ENCODE measurements around the gene C1orf141.
"Not testable (repeated sequence)": the region's sequence is repeated elsewhere in the genome, so short reads cannot be mapped to it uniquely, and the experiment has no call there.

C1orf141 gene

DNA sequence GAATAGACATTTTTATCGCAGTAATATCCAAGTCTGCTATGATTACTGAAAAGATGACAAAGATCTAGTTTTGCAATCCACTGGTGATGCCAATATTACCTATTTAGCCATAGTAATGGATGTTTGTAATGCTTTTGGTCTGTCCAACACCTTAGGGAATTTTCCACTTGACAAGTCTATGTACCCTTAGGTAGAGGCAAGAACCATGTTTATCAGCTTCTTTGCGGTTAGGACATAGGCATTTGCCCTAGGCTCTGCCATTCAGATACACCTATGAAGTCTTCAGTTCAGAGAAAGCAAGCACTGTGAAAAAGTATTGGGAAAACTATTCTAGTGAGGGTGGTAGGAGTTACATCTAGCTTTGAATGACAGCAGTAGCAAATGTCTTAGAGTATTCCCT is 40.6 kb downstream of the C1orf141 start:
- DNase-seq (ENCODE audit: insufficient read length, low spot score) (no peak), FAIRE-seq (no peak)

DNA sequence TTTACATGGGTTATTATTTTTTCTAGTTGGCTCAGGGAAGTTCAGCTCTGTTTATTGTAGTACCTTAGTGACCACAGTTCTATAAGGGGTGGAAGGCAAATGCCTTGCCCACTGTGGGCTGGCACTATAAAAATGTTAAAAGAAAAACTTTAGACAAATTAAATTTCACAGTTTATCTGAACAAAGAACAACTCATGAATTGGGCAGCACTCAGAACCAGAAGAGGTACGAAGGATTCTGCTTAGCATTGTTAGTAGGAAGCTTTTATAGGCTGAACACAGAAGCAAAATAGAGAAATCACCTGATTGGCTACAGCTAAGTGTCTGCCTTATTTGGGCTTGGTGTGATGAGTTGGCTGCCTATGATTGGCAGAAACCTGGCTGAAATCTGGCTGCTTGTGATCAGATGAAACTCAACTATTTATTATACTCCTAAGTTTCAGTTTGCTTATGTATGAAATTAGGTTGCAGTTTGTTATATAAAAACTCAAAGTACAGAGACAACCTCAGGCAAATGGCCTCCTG is 45.0 kb downstream of the C1orf141 start:
- DNase-seq (ENCODE audit: insufficient read length, low spot score) (no peak), FAIRE-seq (no peak)

DNA sequence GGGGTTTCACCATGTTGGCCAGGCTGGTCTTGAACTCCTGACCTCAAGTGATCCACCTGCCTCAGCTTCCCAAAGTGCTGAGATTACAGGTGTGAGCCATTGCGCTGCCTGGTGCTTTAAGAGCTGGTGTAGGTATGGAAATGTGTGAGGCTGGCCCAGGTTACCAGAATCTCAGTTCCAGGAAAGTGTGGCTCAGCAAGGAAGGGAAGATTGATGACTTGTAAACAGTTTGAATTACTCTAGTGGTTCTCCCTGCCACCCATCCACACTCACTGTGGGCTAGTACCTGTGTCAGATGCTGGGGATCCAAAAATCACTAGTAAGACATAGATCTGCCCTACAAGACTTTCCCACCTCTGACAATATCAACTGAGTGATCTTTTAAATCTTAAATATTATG is 46.3 kb downstream of the C1orf141 start:
- DNase-seq (ENCODE audit: insufficient read length, low spot score) (no peak), FAIRE-seq (no peak)

DNA sequence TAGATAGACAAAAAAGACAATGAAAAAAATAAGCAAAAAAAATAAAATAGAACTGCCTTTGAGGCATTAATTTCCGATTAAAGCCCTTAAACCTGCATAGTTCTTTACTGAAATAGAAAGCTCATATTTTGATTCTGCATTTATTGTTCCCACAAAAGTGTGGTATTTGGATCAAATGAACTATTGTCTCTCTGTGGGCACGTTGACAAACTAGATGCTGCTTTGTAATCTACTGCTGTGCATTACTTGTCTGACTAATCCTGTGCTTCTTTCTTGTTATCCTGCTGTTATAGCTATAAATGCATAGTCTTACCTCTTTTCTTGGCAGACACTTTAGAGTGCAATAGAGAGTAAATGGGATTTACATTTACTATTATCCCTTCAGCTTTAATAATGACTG is 49.4 kb downstream of the C1orf141 start:
- no peak for DNase-seq (ENCODE audit: insufficient read length, low spot score)
- no peak for FAIRE-seq

DNA sequence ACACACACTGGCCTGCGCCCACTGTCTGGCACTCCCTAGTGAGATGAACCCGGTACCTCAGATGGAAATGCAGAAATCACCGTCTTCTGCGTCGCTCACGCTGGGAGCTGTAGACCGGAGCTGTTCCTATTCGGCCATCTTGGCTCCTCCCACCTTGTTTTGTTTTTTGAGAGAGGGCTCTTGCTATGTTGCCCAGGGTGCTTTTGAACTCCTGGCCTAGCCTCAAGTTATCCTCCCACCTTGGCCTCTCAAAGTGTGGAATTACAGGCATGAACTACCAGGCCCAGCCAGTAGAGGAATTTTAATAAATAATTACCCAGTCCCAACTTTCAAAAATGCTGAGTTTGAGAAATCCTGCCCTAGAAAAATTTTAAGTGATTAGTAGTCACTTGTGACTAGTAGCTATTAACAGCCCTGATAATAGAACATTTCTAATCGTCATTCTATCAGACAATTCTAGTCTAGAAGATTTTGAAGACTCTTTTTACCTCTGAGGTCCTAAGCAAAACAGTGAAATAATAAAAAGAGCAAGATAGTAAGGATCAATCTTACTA is 49.9 kb downstream of the C1orf141 start:
- no peak for FAIRE-seq

DNA sequence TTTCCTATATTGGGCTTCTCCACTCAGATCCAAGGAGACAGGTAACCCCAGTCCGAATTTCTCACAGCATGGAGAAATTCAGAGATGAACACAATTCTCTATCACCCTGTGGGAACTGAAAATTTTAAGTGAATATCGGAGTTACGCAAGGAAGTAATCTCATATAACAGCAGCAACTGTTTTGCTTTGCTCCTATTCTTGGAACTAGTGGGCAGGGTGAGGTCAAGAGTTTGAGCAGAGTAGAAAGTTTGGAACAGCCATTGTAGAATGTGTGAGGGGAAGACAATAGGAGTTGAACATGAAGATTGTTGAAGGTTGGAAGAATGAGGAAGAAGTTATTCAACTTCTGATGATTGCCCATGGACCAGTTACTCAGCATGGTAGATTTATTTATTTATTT is 56.5 kb downstream of the C1orf141 start:
- DNase-seq (ENCODE audit: insufficient read length, low spot score) (no peak), FAIRE-seq (no peak)

More for the DNA sequence above, 49.9 kb downstream of the C1orf141 start:
- no peak for DNase-seq (ENCODE audit: insufficient read length, low spot score)

DNA sequence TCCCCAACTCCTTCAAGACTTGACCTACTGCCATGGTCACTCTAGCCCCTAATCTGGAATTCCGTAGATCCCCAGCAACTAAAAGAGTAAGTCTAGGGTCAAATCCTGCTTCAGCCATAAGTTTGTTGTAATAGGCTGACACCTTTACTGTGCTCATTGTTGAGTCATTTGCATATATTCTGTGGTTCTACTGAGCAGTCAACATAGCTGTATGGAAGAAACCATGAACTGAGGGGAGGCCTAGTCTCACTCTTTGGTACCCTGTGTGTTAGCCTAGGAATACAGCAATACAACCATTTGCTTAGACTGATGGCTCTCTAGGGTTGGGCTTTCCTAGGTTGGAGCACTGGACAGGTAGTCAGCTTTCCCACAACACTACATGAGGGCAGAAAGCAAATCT is 57.2 kb downstream of the C1orf141 start:
- DNase-seq (ENCODE audit: insufficient read length, low spot score) (no peak), FAIRE-seq (no peak)

DNA sequence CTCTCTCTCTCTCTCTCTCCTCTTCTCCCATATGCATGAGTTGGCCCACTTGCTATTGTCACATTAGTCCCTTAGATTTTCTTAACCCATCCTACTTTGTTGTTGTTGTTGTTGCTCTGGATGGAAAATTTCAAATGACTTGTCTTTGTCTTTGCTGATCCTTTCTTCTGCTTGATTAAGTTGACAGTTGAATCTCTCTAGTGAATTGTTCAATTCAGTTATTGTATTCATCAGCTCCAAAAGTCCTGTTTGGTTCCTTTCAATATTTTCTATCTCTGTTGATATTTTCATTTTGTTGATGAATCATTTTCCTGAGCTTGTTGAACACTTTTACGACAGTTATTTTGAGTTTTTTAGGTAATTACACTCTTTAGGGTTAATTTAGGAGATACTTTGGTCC is 62.0 kb downstream of the C1orf141 start:
- FAIRE-seq = no peak
- DNase-seq (ENCODE audit: insufficient read length, low spot score) = no peak

DNA sequence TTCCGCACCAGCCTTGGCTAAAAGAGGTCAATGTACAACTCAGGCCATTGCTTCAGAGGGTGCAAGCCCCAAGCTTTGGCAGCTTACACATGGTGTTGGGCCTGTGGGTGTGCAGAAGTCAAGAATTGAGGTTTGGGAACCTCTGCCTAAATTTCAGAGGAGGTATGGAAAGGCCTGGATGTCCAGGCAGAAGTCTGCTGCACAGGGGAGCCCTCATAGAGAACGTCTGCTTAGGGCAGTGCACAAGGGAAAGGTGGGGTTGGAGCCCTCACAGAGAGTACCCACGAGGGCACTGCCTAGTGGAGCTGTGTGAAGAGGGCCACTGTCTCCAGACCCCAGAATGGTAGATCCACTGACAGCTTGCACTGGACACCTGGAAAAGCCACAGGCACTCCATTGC is 67.1 kb downstream of the C1orf141 start:
- DNase-seq (ENCODE audit: insufficient read length, low spot score); FAIRE-seq: not testable (repeated sequence)

DNA sequence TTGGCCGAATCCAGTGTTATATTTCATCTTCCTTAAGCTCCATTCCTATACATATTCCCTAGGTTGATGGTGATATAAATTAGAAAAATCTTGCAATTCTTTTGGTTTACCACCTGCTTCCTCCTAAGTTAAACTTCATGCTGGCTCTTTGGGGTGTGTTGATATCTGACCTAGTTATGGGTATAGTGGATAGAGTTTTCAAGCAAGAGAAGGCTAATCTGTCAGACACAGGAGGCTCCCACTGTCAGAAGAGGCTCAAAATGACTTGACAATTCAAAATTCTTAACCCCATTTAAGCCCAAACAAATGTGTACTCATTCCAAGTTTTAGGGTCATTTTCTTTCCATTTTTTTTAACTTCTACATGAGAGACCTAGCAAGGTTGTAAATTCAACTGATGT is 72.4 kb downstream of the C1orf141 start:
- no peak for DNase-seq (ENCODE audit: insufficient read length, low spot score)
- no peak for FAIRE-seq

DNA sequence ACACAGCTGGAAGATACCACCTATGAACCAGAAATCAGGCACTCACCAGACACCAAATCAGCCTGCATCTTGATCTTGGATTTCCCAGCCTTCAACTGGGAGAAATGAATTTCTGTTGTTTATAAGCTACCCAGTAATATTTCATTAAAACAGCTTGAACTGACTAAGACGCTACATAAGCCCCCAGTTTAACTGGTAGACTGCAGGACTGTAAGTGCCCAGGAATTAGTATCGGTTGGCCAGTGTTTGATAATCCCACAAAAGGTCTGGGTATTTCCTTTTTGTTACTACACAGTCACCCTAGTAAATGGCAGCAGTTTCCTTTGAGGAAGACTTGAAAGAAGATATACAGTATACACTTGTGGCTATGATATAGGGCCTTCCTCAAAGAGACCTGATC is 73.5 kb downstream of the C1orf141 start:
- no peak for FAIRE-seq
- DNase-seq (ENCODE audit: insufficient read length, low spot score) = no peak

DNA sequence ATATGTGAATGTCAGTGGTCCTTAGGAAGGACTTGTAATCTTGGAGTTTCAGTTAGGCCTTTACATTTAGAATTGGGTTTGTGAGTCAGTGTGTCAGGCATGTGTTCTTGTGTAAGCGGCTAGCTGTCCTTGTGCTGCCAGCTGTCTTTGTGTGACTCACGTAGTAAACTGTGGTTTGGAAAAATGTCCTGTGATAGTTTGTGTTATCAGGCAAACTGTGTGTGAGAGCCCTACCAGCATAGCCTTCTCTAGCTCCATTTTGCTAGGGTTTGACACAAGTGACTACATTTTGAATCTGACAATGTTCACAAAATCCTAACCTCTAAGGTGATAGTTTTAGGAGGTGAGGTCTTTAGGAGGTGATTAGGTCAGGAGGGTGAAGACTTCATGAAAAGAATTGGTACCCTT is 74.0 kb downstream of the C1orf141 start:
- DNase-seq (ENCODE audit: insufficient read length, low spot score) (peak; percentile 48), FAIRE-seq (peak; percentile 73)

DNA sequence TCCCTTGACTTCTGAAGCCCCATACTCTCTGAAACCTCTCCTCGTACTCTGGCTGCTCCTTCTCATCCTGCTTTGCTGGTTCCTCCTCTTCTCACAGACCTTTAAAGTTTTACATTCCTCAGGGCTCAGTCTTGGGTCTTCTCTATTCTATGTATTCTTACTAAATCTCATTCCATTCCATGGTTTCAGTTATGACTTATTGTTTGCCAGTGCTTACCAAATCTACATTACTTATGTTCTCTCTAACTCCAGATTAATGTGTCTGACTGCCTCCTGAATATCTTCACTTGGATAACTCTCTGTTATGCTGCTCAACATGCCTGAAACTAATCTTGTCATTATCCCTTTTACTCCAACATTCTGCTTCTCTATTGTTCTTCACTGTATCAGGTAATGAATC is 75.4 kb downstream of the C1orf141 start:
- DNase-seq (ENCODE audit: insufficient read length, low spot score) (no peak), FAIRE-seq (no peak)

DNA sequence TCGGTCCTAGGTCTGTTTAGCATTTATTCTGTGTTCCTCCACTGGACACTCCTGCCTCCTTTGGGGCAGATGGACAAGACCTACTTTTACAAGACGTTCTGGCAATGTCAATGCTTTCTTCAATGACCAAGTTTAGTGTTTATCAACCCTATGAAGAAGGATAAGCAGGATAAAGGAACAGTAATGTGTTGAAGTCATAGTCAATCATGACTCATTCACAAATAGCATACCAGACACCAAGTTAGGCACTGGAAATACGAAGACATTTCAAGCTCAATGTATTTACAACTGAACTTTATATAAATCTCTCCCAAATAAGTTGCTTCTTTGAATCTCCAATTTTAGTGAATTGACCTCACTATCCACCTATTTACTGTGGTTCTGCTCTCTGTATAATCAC is 76.0 kb downstream of the C1orf141 start:
- no peak for FAIRE-seq
- DNase-seq (ENCODE audit: insufficient read length, low spot score) = no peak

DNA sequence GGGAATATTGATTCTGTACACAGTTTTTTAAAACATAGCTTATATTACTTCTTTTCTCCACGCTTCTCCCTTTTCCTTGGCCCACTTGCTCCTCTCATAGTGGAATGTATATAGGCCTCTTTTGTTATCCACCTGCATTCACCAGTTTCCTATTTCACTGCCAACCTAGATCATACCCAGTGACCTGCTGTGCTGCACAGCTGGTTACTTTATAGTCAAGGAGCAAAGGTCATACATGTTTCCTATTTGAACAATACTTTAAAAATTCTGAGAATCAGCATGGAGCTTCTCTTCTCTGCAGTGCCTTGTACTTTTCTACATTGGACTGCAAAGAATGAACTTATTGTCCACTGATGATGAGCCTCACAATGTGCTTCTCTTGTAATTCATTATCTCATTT is 76.5 kb downstream of the C1orf141 start:
- FAIRE-seq (no peak), DNase-seq (ENCODE audit: insufficient read length, low spot score) (no peak)

DNA sequence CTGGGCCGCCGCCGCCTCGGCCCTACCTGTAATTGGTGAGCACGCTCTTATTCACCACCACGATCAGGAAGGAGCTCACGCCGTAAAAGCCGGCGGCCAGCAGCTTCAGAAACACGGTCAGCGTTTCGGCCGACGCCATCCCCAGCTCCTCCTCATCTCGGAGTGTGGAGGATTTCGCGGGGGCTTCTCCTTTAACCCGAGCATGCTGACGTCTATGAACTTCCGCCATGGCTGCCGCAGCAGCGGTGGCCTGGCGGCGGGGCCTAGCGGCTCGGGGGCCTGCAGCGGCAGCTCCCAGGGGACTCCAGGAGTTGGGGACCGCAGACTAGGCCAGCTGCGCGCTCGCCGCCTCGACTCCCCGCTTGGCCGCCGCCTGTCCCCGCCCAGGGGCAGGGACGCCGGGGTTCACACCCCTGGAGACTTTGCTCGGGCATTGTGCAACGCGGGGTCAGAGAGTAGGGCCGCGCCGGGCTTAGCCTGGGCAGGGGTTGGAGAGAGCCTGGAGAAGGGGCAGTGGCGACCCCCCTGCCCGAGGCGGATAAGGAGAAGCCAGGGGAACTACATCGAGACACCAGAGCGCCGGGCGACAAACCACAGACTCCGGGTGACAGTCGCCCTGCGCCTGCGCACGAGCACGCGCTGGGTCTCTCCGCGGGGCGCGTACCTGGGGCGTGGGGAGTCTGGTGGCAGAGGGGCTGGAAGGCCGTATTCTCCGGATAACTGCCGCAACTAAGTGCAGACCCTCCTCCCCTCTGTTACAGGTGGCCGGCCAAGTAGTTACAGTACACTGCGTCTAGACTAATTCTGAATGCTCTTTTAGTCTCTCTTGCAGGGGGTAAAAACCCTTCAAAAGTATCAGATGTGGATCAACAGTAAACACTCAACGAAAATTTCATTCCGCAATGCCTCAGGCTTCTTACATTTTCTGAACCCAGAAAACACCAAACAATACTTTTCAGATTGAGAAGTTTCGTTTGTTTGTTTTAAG is 80.7 kb downstream of the C1orf141 start, which contains the start of gene SLC35D1:
SLC35D1 (minus strand) TSS at position 364 of the 988 bp plus-strand sequence; CDS start at position 229, 135 bp downstream.
- no peak for FAIRE-seq

DNA sequence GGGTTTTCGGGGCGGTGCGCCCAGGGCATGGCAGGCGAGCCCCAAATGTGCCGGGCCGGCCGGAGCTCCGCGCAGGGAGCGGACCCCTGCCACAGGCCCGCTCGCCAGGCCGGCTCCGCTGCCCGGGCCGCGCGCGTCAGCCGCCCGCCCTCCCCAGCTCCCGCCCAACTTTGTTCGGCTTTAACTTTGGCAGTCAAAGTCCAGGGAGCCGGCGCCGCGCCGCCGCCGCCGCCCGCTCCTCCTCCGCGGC is 81.3 kb downstream of the C1orf141 start:
- no peak for FAIRE-seq
- peak; percentile 8 for DNase-seq (ENCODE audit: insufficient read length, low spot score)

More for the DNA sequence above, 80.7 kb downstream of the C1orf141 start, which contains the start of gene SLC35D1:
- DNase-seq (ENCODE audit: insufficient read length, low spot score) = peak; percentile 41

DNA sequence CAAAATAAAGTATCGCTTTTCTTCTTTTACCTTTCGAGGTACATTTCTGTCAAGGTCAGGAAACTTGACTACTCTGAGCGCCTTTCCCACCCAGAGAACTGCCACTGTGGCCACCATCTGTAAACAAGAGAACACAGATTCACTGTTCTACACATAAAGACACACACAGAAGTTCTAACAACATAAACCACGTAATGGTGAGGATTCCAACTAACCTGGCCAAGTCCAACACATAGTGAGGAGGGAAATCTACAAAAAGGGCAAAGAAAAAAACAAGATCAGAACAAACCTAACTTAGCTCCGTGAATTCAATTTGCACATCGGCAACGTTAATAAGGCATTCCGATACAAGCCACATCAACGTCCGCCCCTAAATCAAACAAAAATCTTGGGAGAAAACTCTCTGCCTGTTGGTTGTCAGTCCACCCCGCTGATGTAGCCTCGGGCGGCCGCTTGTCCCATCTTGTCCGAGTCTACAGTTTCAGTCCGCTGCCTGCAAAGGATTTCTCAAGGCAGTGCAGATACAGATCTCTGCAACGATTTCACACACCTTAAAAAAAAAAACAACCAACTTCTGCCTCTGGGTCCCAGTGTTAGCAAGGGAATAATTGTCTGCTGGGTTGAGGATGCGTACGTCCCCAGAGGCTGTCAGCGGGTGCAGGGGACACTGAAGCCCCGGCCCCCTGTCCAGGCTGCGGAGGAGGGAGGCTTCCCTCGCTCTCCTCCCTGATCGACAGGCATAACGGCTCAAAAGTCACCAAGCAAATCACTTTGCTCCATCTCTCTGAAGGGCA is 81.8 kb downstream of the C1orf141 start:
- DNase-seq (ENCODE audit: insufficient read length, low spot score) = peak; percentile 11
- FAIRE-seq = no peak

DNA sequence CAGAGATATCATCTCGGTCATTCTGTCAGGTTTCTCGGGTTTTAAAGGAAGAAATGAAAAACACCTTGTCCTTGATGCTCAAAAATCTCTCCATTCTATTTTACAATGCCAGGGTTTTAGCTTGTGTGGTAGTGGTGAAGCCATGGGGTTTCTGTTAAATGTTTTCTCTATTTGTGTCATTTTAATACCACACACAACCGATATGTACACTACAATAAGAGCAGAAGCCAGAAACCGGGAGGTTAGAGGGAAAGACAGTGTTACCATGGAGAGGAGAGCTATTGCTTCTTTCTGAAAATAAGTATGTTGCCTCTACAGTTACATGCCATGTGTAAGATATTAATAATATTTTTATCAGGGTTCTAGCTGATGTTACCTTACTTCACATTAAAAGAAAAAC is 83.6 kb downstream of the C1orf141 start:
- DNase-seq (ENCODE audit: insufficient read length, low spot score) (no peak), FAIRE-seq (no peak)

DNA sequence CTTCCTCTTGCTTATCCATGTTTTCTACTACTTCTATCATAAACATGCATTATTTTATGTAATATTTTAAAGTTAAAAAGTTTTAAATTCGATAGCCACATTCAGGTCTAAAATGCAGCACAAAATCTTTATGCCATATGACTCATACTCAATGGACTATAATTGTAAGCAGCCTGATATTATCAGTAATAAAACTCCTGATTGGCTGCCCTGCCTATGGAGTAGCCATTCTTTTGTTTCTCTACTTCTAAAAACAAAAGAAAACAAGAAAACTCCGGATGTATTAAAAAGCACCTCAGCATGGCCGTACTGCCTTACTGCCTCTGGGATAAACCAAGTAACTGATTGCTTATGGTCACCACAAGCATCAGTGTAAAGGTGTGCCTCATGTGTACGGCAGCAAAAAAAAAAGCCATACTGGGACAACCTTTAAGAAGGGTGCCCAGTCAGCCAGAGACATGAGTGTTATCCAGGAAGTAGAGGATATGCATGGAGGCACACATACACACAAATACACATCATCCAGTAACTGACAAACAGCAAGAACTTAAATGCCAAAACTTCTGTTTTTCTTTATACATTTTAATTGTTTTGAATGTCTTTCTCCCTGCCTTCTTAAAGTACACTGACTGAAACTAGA is 90.0 kb downstream of the C1orf141 start:
- DNase-seq (ENCODE audit: insufficient read length, low spot score) (no peak), FAIRE-seq (no peak)

DNA sequence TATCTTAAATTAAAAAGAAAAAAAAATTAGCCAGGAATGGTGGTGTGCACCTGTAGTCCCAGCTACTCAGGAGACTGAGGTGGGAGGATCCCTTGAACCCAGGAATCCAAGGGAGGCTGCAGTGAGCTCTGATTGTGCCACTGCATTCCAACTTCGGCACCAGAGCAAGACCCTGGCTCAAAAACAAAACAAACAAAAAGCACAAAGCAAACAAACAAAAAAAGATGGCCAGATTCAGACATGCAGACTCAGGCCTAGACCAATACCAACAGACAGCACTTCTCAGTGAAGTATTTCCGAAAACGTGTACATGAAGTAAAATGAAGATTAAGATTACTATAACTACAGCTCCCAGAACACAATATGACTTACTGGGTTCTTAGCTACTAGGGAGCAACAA is 91.4 kb downstream of the C1orf141 start:
- no peak for FAIRE-seq
- no peak for DNase-seq (ENCODE audit: insufficient read length, low spot score)
